GM18511 (cell line): ENCODE results near the gene CA12.
"Not testable (repeated sequence)": the region's sequence is repeated elsewhere in the genome, so short reads cannot be mapped to it uniquely, and the experiment has no call there.

Experiments used
- ATAC-seq: cut with Tn5 transposase; IDR thresholded peaks from one replicate; pipeline ENCODE4 v1.9.1; 2021; ENCODE audit warnings: mild to moderate bottlenecking, moderate library complexity; ENCODE audit not compliant: unreplicated experiment

The CA12 gene

DNA sequence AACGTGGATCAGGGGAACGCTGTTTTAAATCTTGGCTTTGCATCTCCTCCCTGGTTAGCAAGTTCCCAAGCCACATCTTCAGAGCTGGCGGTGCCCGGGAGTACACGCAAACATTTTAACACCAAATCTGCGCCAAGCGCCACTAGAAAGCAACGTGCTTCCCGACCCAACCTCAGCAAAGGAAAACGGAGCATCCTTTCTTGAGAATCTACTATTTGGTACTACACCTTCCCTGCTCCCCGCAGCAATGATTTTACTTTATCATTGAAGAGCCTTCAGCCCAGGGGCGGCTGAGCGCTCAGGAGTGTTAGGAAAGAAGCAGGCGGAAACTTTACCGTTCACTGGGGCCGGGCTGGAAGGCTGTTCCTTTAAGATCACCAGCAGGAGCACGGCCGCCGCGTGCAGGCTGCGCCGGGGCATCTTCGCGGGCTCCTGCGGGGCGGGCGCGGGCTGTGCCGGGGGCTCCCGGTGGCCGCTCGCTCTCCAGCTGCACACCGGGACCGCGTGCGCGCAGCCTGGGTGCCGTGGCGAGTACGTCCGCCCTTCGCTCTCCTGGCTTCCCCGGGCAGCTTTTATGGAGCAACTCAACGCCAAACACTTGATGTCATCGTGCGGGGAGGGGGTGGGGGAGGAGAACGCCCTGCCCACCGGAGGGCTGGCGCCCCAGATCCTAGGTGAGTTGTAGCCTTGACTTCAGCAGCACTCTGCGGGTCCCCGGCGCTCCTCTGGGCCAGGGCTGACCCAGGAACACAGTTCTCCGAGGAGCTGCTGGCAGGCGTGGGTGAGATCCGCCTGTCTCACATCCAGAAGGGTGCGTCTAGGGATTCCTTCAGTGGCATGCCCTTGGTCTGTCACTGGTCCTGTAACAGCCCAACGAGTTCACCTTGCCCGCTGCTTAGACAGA lies at the start of gene CA12:
Gene CA12 (minus strand): TSS at position 546 of the 904 bp plus-strand sequence. CDS start 126 bp downstream, at position 420.
- ATAC-seq: no peak

DNA sequence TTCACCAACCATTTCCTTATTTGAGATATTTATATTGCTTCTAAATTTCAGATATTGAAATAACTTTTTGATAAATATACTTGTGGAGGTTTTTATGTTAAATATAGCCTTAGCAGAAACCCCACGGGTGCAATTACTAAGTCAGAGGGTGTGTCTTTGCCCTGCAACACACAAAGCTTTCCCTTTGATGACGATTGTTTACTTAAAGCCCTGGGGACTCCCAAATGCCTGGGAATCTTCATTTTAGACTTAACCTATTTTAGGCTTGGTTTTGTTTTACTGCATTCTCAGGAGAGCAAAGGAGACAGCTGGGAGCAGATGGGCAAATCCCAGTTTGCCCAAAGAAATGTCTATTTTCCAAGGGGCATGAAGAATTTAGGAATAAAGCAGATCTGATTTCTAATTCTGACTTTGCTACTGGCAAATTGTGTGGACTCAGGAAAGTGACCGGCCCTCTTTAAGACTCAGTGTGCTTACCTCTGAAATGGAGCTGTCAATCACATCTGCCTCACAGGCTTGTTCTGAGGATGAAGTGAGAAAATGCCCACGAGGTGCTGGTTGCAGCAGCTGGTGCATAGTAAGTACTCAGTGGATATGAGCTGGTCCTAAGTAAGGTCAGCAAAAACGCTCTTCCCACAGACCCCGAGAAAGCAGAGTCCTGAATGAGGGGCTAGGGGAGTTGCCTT lies 49.3 kb upstream of the CA12 start:
- ATAC-seq: no peak

DNA sequence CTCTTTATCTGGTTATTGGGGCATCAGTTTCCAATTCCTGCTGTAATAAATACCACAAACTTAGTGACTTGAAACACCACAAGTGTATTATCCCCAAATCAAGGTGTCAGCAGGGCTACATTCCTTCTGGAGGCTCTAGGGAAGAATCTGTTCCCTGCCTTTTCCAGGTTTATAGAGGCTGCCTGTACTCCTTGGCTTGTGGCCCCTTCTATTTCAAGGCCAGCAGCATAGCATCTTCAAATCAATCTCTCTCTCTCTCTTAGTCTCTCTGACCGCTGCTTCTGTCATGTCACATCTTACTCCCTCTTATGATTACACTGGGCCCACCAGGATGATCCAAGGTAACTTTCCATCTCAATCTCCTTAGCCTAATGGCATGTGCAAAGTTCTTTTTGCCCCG lies 44.9 kb upstream of the CA12 start:
- no peak for ATAC-seq

DNA sequence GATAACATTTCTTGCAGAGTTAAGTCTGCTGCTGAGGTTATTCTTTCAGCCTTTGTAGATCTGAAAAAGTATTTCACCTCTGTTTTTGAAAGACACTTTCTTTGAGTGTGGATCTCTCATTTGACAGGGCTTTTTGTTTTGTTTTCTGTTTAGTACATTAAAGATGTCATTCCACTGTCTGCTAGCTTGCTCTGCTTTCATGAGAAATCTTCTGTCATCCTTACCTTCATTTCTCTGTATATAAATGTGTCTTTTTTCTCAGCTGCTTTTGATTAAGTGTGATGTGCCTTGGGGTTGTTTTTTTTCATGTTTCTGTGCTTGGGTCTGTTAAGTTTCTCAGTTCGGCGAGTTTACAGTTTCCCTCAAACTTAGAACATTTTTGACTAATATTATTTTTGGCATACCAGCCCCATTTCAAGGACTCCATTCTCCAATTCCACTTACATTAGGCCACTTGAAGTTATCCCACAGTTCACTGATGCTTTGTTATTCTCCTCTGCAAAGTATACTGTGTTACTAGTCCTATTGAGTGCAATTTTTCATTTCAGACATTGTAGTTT lies 43.9 kb upstream of the CA12 start:
- ATAC-seq: no peak

DNA sequence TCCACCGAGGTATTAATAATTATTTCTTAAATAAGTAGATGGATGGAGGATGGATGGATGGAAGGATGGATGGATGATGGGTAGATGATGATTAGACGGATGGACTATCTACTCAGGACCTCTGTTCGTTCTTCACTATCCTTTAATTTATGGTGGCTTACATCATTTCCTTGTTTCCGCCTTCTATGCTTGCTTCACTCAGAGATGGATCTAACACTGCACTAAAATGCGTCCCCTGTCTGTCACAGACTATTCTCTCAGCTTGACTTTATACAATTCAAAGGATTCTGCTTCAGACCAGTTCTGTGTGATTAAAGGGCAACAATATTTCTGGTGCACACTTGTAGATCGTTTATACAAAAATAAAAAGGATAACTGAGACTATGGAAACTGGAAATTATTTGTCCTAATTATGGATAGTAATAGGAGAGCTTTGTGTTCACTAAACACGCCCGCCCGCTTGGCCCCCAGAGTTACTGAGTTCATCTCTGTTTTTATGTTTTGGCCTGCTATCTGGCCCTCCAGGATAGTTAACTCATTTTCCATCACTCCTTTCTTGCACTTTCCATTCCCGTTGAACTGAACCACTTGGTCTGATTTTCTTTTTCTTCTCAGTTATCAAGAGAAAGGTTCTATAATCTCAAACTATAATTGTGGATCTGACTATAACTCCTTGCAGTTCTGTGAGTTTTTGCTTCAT lies 41.4 kb upstream of the CA12 start:
- ATAC-seq: no peak

DNA sequence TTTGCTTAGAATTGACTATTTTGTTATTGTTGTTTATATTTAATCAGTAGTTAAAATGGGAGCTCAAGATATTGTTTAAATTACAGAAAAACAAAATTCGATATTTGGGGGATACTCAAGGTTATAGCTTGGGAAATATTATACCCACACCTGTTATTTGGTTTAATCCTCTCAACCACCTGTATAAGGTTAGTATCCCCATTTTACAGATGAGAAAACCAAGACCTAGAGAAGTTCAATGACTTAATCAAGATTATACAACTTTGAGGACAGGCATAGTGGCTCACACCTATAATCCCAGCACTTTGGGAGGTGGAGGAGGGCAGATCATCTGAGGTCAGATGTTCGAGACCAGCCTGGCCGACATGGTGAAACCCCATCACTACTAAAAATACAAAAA lies 39.8 kb upstream of the CA12 start:
- no peak for ATAC-seq

DNA sequence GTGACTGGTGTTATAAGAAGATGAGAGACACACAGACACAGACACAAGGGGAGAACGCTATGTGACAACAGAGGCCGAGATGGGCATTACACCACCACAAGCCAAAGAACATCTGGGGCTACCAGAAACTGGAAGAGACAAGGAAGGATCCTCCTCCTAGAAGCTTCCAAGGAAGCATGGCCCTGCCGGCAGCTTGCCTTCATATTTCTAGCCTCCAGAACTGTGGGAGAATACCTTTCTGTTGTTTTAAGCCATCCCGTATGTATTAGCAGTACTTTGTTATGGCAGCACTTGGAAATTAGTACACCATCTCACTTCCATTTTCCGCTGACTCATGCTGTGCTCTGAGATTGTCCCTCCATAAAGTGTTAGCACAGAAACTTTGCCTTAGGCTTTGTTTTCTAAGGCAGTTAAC lies 38.7 kb upstream of the CA12 start:
- no peak for ATAC-seq

DNA sequence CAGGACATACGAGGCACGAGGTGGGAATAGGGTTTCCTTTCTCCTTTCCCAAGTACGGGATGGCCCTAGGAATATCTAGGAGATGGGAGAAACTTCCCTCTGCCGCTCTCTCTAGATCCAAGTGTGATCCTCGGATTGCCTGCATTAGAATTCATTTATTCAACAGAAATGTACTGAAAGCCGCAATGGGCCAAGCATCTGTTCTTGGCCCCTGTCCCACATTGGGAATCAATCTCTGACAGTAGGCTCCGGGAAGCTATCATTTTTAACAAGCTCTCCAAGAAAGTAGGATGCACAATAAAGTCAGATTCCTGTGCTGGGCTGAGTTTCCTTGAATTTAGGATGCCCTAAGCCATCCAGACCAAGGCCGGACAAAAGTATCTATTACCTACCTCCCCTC lies 37.2 kb upstream of the CA12 start:
- ATAC-seq: no peak

DNA sequence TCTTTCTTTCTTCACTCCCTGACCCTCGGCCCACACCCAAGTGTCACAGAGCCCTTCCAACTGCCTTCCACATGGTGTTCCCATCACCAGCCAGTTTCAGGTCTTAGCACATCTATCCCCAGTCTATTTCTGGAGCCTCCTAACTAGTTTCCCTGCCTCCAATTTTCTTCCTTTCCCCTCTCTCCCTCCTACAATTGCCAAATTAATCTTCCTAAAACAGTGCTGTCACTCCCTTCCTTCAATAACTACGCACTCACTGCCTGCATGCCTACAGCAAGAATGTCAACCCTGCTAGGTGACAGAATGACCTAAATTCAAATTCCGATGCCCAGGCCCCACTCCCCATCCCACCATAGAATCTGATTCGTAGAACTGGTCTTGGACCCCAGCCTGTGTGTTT lies 36.1 kb upstream of the CA12 start:
- ATAC-seq: no peak

DNA sequence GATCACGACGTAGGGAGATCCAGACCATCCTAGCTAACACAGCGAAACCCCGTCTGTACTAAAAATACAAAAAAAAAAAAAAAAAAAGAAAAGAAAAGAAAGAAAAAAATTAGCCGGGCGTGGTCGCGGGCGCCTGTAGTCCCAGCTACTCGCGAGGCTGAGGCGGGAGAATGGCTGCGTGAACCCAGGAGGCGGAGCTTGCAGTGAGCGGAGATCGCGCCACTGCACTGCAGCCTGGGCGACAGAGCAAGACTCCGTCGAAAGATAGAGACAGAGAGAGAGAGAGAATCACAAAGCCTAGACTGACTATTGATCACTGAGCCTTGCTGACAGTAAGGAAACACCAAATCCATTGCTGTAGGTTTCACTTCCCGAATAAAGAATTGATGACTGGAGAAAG lies 35.6 kb upstream of the CA12 start:
- not testable (repeated sequence) for ATAC-seq

DNA sequence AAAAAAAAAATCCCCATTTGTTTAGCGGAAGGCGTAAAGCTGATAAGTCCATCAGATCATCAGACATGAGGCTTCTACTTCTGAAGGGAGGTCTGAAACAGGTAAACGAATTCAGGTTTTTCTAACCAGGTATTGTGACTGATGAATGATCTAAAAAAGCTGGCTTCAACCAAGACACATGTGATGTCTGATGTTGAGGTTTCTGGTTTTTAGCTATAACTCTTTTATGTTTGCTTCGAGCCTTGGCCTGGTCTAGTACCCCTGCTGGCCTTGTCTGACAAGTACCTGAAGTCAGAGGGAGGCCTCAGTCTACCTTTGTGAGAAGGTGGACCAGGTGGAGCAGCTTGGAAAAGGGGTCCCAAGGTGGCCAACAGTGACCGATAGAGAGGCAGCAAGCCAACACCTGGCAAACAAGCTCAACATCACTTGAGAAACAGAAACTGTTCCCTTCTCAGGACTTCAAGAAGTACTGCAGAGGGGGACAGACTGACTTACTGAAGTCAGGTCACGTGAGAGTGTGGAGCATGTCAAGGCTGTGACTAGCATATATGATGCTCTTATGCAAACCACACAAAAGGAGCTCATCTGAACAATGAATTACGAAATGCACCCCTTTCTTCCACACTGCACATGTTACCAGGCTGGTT lies 33.0 kb upstream of the CA12 start:
- ATAC-seq: no peak

DNA sequence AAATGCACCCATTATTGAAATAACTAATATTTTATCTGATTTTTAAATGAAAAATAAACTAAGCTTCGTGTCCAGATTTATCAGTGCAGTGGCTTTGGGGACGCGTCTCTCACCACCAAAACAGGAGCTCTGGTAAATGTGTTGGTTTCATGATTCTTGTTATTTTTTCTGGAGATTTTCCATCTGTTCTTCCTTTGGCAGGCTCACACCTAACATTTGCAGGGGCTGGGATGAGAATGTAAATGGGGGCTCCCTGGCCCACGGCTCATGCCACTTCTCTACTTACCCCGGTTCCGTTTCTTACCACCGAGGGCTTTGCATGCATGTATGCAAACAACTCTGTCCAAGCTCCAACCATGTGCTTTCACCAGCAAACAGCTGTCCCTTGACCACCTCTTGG lies 30.9 kb upstream of the CA12 start:
- ATAC-seq: no peak

DNA sequence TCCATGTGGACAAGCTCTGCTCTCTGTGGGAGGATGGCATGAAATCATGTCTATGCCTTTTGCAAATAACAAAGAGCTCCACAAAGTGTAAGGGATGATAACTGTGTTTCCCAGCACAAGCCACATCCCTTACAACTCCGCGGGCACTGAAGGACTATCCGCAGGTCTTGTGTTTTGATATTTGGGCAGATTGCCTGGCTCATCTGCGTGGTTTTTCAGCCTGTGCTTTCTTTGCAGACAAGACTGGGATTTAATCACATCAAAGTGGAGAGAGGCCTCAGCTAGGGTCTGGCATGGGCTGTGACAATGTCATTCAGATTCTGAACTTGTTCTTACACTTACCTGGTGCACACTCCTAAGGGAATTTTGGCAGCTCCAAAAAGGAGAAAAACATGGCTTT lies 30.2 kb upstream of the CA12 start:
- no peak for ATAC-seq

DNA sequence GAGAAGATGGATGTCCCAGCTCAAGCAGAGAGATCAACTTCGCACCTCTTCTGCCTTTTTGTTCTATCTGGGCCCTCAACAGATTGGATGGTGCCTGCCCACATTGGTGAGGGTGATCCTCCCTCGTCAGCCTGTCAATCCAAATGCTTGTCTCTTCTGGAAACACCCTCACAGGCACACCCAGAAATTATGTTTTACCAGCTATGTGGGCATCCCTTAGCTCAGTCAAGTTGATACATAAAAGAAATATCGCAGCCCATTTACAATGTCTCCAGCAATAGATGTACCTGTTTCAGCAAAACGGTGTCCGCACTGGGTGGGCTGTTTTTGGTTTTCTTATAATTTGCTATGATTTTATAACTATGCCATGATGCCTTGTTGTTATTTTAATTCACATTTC lies 27.5 kb upstream of the CA12 start:
- ATAC-seq: no peak

DNA sequence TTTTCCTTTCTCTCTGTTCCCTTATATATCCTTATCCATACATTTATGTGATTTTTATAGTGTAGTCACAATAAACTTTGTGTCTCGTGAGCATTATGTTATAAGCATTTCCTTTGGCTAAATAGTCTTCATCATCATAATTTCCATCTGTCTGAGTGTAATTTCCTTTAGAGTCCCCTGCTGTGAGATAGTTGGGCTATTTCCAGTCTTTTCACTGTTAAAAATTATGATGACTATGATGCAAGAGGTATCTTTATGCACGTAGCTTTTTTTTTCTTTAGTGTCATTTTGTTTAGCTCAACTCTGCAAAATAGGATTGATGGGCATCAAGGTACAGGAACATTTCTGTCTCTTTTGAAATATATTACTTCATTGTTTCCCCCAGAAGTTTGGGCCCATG lies 26.9 kb upstream of the CA12 start:
- no peak for ATAC-seq

DNA sequence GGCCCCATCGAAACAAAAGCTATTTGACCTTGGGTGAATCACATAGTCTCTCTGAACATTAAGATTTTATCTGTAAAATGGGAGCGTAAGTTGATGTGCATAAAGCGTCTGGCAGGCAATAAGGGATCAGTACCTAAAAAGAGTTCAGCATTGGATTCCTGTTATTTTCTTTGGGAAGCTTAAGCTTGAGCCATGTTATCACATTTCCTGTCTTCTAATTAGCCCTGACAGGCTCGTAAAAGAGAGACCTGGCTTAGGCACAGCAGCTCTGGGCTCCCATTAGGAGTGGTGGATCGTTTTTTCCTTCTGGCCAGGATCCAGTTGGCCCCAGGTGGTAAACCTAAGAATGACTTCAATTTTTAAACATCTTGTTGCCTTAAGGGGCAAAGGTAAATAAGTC lies 26.0 kb upstream of the CA12 start:
- no peak for ATAC-seq

DNA sequence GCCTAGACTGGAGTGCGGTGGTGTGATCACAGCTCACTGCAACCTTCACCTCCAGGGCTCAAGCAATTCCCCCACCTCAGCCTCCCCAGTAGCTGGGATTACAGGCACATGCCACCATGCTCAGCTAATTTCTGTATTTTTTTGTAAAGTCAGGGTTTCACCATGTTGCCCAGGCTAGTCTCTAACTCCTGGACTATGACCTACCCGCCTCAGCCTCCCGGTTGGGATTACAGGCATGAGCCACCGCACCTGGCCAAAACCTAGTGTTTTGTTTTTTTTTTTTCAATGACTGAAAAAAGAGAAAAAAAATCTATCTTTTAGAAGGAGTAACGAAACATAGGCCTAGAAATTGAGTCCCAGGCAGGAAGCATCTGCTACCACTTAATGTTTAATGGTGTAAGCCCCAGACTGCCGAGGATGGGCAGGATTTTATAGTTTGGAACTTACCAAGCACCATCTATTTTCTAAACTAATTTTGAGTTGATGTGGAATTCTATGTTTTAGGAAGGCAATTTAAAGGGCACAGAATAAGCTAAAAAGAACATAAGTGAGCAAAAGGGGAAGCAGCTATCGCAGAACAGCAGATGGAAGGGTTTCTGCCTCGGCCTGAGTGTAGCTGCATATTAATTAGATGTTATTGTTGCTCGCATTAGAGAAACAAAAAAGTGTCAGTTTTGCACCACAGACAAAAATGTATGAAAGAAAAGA lies 24.2 kb upstream of the CA12 start:
- ATAC-seq: no peak

DNA sequence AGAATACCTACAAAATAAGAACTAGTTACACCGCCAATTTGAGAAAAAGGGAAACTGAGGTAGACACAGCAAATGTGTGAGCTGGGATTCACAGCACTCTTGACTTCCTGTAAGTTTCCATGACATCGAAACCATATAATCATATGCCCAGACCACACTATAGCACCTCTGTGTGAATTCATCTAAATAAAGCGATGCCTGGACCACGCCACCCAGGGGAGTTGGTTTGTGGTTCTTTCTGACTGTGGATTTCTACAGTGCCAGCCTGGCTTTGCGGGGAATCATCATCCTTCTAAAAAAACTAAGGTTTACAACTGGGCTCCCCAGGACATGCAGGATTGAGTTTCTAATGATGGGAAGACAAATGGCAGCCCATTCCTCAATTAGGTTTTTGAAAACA lies 23.5 kb upstream of the CA12 start:
- ATAC-seq: no peak

DNA sequence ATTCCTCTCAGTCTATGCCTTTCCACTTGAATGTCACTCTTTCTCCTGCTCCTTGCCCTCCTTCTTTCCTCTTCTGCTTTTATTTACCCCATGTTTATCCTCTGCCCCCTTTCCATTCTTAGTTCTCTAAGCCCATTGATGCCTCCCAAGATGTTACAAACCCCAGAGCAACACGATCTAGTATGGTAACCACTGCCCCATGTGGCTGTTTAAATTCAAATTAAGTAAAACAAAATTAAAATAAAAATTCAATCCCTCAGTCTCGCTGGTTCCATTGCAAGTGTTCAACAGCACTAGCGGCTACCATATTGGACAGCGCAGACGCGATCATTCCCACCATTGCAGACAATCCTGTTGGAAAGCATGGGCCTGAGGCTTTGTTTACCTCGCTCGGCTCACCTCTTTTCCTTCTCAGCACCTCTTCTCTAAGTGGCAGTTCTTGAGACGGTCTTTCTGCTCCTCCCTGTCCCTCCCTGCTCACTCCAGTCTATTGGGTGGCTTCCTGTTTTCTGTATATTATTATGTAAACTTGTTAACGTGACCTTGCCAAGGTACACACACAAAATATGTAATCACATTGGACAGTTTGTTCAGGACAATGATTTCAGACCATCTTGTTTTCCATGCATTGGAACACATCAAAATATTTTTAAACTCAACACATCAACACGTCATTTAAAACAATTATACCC lies 21.8 kb upstream of the CA12 start:
- ATAC-seq: no peak
